ENCODE data around the gene SNRPA1.

The SNRPA1 gene

GRCh38 chr15:101306341-101307047 is 11.4 kb upstream of the SNRPA1 start:
- H3K4me3 ChIP-seq (ENCODE audit: low read depth, low read length): no peak overlapping the region
- TF ChIP-seq, protein P1, sequence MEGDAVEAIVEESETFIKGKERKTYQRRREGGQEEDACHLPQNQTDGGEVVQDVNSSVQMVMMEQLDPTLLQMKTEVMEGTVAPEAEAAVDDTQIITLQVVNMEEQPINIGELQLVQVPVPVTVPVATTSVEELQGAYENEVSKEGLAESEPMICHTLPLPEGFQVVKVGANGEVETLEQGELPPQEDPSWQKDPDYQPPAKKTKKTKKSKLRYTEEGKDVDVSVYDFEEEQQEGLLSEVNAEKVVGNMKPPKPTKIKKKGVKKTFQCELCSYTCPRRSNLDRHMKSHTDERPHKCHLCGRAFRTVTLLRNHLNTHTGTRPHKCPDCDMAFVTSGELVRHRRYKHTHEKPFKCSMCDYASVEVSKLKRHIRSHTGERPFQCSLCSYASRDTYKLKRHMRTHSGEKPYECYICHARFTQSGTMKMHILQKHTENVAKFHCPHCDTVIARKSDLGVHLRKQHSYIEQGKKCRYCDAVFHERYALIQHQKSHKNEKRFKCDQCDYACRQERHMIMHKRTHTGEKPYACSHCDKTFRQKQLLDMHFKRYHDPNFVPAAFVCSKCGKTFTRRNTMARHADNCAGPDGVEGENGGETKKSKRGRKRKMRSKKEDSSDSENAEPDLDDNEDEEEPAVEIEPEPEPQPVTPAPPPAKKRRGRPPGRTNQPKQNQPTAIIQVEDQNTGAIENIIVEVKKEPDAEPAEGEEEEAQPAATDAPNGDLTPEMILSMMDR (IDR thresholded peaks at IDR 0.05; ENCODE audit: low read depth, low read length): no peak

DNA sequence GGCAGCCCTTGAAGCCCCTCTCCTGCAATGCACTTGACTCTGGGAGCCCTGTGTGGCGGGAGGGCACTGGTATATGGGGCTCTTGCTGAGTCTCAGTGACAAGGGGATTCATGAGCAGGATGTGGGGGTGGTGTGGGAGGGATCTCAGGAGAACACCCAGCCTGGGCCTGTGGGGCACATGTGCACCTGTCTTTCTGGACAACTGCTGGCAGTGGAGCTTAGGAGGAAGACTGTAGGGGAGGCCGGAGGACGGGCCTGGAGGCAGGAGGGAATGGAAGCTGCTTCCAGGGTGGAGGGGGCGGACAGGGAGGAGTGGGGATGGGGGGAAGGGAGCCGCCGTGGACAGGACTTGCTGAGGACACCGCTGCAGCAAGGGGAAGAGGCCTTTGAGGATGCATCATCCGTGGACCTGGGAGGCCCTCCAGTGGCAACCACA is 10.8 kb upstream of the SNRPA1 start:
- H3K4me3 ChIP-seq (ENCODE audit: low read depth, low read length): no peak overlapping the region
- TF ChIP-seq, protein P1 (IDR thresholded peaks at IDR 0.05; ENCODE audit: low read depth, low read length): no peak

DNA sequence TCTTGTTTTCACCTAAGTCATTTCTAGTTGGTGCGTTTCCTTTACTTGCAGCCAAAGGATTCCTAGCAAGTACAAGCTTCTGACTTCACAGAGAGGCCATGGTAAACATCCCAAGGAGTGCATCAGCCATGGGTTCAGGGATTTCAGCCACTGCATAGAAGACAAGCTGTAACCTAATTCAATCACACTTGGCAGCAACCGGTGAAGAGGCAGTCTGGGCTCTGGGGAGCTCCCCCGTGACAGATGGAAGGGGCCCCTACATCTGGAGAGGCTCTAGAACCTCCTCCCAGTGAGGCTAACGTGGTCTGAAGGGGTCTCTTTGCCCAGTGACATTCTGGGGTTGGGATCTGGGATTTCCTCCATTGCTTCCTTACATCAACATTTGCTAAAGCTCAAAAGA is 8.4 kb upstream of the SNRPA1 start:
- H3K4me3 ChIP-seq (ENCODE audit: low read depth, low read length): no peak overlapping the region
- TF ChIP-seq, protein P1 (IDR thresholded peaks at IDR 0.05; ENCODE audit: low read depth, low read length): no peak

DNA sequence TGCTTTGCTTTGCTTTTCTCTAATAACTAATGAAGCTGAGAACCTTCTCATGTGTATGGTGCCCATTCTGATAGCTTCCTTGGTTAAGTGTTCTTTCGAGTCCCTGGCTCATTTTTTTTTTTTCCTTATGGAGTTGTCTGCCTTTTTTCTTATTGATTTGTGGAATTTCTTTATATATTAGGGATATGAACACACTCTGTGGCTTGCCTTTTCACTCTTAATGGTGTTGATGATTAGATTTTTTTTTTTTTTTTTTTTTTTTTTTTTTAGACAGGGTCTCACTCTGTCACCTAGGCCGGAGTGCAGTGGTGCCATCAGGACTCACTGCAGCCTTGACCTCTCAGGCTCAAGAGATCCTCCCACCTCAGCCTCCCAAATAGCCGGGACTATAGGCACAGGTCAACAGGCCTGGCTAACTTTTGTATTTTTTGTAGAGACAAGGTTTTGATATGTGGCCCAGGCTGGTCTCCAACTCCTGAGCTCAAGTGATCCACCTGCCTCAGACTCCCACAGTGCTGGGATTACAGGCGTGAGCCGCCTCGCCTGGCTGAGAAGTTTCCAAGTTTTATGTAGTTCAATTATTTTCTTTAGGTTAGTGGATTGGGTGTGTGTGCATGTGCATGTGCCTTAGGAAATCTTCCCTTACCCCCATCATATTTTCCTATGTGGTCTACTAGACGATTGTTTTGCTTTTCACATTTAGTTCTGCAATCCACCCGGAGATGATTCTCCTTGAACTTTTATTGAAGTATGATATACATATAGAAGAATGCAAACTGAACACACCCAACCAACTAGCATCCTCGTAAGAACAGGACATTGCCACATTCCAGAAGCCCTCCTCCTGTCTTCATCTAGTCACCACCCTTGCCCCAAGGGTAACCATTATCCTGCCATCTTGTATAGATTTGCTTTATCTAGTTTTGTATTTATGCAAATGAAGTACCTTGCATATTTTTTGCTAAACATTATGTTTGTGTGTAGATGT is 1.7 kb upstream of the SNRPA1 start:
- peak overlapping the region; percentile 98 for H3K4me3 ChIP-seq (ENCODE audit: low read depth, low read length)
- TF ChIP-seq, protein P1 (IDR thresholded peaks at IDR 0.05; ENCODE audit: low read depth, low read length): no peak

GRCh38 chr15:101295607-101296161 is 636 bp upstream of the SNRPA1 start:
- TF ChIP-seq, protein P1 (IDR thresholded peaks at IDR 0.05; ENCODE audit: low read depth, low read length): no peak
- peak overlapping the region; percentile 98 for H3K4me3 ChIP-seq (ENCODE audit: low read depth, low read length)

GRCh38 chr15:101293122-101293521 is 1.9 kb downstream of the SNRPA1 start:
- peak overlapping the region; percentile 98 for H3K4me3 ChIP-seq (ENCODE audit: low read depth, low read length)
- TF ChIP-seq, protein P1 (IDR thresholded peaks at IDR 0.05; ENCODE audit: low read depth, low read length): no peak

All from WI38 (cell line).